AG08395 (cell line): ENCODE data around the gene STK24.
"Not testable (repeated sequence)": the region's sequence is repeated elsewhere in the genome, so short reads cannot be mapped to it uniquely, and the experiment has no call there.

Source experiments
- DNase-seq: peaks from one replicate; pipeline ENCODE4 v3.0.0; 2012; ENCODE audit warnings: mixed read lengths, low spot score

STK24 gene

GRCh38 chr13:98436233-98436910 lies 140.5 kb downstream of the STK24 start:
- no peak for DNase-seq

- no peak for DNase-seq
Observed at GRCh38 chr13:98435376-98435775, 141.5 kb downstream of the STK24 start.

GRCh38 chr13:98434060-98434459 lies 142.8 kb downstream of the STK24 start:
- DNase-seq: no peak

- DNase-seq: no peak
Observed at GRCh38 chr13:98433654-98434053, 143.3 kb downstream of the STK24 start.

GRCh38 chr13:98432638-98433037 lies 144.3 kb downstream of the STK24 start:
- no peak for DNase-seq

GRCh38 chr13:98429977-98430736 lies 146.8 kb downstream of the STK24 start:
- no peak for DNase-seq

- no peak for DNase-seq
Observed at GRCh38 chr13:98429531-98429930, 147.4 kb downstream of the STK24 start.

GRCh38 chr13:98429081-98429480 lies 147.8 kb downstream of the STK24 start:
- no peak for DNase-seq

- no peak for DNase-seq
Observed at GRCh38 chr13:98428256-98428966, 148.5 kb downstream of the STK24 start.

- DNase-seq: no peak
Observed at GRCh38 chr13:98427331-98427995, 149.4 kb downstream of the STK24 start.

GRCh38 chr13:98423417-98423816 lies 153.5 kb downstream of the STK24 start:
- DNase-seq: no peak

GRCh38 chr13:98422046-98422445 lies 154.9 kb downstream of the STK24 start:
- no peak for DNase-seq

- DNase-seq: no peak
Observed at GRCh38 chr13:98420554-98421175, 156.2 kb downstream of the STK24 start.

- no peak for DNase-seq
Observed at GRCh38 chr13:98419786-98420553, 156.9 kb downstream of the STK24 start.

- no peak for DNase-seq
Observed at GRCh38 chr13:98416408-98416807, 160.5 kb downstream of the STK24 start.

- no peak for DNase-seq
Observed at GRCh38 chr13:98415326-98416070, 161.4 kb downstream of the STK24 start.

GRCh38 chr13:98413796-98414195 lies 163.1 kb downstream of the STK24 start:
- DNase-seq: no peak

- DNase-seq: not testable (repeated sequence)
Observed at GRCh38 chr13:98413278-98413677, 163.6 kb downstream of the STK24 start.

GRCh38 chr13:98411617-98412265 lies 165.2 kb downstream of the STK24 start:
- no peak for DNase-seq

GRCh38 chr13:98411013-98411412 lies 165.9 kb downstream of the STK24 start:
- DNase-seq: no peak
